CD4-positive, alpha-beta memory T cell (primary cell): ENCODE data around the gene UGT1A3. TPM values are rescaled to one million over a fixed set of nuclear protein-coding genes. Genes with fewer than 3 reads are reported as not detected.

Source experiments
- CTCF ChIA-PET: fragments of 350-600 bp; sonication (Branson Sonifier 250); formaldehyde crosslinking; loops from one replicate; lab custom pipeline; 2021; ENCODE audit warnings: inconsistent platforms; ENCODE audit not compliant: partially characterized antibody; lab: Charles Lee
- POLR2A ChIA-PET: fragments of 350-600 bp; sonication (Branson Sonifier 250); formaldehyde crosslinking; loops from one replicate; lab custom pipeline; 2021; ENCODE audit not compliant: partially characterized antibody; lab: Charles Lee
- DNase-seq, 5 donors: peaks; one replicate each; pipeline versions ENCODE4 v3.0.0 to v3.0.0-alpha.2; 2020 to 2022; ENCODE audit warnings: mixed read lengths in 1 of 5
- H3K27ac ChIP-seq: one replicate; pipeline ENCODE4 v1.7.0; 2013; ENCODE audit warnings: low read depth, low read length
- H3K27me3 ChIP-seq: 2 replicates; pipeline ENCODE4 v1.7.0; 2013; ENCODE audit warnings: mild to moderate bottlenecking, low read length, moderate library complexity; ENCODE audit not compliant: insufficient read depth
- H3K36me3 ChIP-seq: 2 replicates; pipeline ENCODE4 v1.7.0; 2013; ENCODE audit warnings: mild to moderate bottlenecking, low read length, moderate library complexity; ENCODE audit not compliant: insufficient read depth
- H3K4me1 ChIP-seq: 2 replicates; pipeline ENCODE4 v1.7.0; 2013; ENCODE audit warnings: mild to moderate bottlenecking, low read length, moderate library complexity; ENCODE audit not compliant: insufficient read depth
- H3K4me3 ChIP-seq, 2 donors: one replicate each; pipeline ENCODE4 v1.7.0; 2013; ENCODE audit warnings: low read length in 2 of 2, mild to moderate bottlenecking in 1 of 2
- H3K9me3 ChIP-seq, 2 donors: one replicate each; pipeline ENCODE4 v1.7.0; 2013; ENCODE audit warnings: low read length in 2 of 2, control low read depth in 1 of 2; ENCODE audit not compliant: control insufficient read depth in 1 of 2
- H3K27ac Mint-ChIP-seq, 7 donors: one replicate each; pipeline ENCODE4 v1.8.0; 2020 to 2021; ENCODE audit warnings: mixed read lengths in 7 of 7, mild to moderate bottlenecking in 6 of 7, inconsistent platforms in 3 of 7, moderate library complexity in 3 of 7
- H3K27me3 Mint-ChIP-seq, 2 donors: one replicate each; pipeline ENCODE4 v1.8.0; 2020 to 2021; ENCODE audit warnings: mixed read lengths in 2 of 2
- H3K36me3 Mint-ChIP-seq, 2 donors: one replicate each; pipeline ENCODE4 v1.8.0; 2020 to 2021; ENCODE audit warnings: mixed read lengths in 2 of 2, inconsistent platforms in 1 of 2, mild to moderate bottlenecking in 1 of 2
- H3K4me1 Mint-ChIP-seq, 4 donors: one replicate each; pipeline ENCODE4 v1.8.0; 2020 to 2021; ENCODE audit warnings: mixed read lengths in 4 of 4, mild to moderate bottlenecking in 1 of 4
- H3K4me3 Mint-ChIP-seq, 8 donors: one replicate each; pipeline ENCODE4 v1.8.0; 2020 to 2021; ENCODE audit warnings: mixed read lengths in 8 of 8, mild to moderate bottlenecking in 7 of 8, moderate library complexity in 6 of 8, inconsistent platforms in 3 of 8
- H3K9me3 Mint-ChIP-seq, 8 donors: one replicate each; pipeline ENCODE4 v1.8.0; 2020 to 2021; ENCODE audit warnings: mixed read lengths in 8 of 8, mild to moderate bottlenecking in 5 of 8, inconsistent platforms in 3 of 8, moderate library complexity in 1 of 8
- intact Hi-C: fragments of 100-400 bp; cut with micrococcal nuclease; formaldehyde crosslinking; loops from one replicate; pipeline ENCODE4 v1.15.1; 2023
- polyA plus RNA-seq, 2 donors: library from polyadenylated mRNA; unstranded; fragments of 300-500 nt; fragmentation: Illumina TruSeq; gene quantifications; one replicate each; pipeline ENCODE4 v1.2.3, GENCODE V29; 2021
- total RNA-seq, 2 experiments: library from RNA; stranded (reverse); gene quantifications; one replicate each; pipeline ENCODE4 v1.2.3, GENCODE V29; 2021

UGT1A3 gene
- total and polyA plus RNA-seq, 4 experiments from 2014 or later, result not detected

GRCh38 chr2:233772153-233772552 is 43.3 kb downstream of the UGT1A3 start:
- ChIA-PET POLR2A (no interaction called here), CTCF (no interaction called here)
- no peak overlapping the region for H3K4me3 ChIP-seq
- DNase-seq, result no peak
- intact Hi-C loops, result no loop called here
- H3K36me3 Mint-ChIP-seq, result peaks cover 0 to 3% of the 10 kb centered on the region in 2 donors
- H3K4me3 Mint-ChIP-seq, result no peak overlapping the region
- no peak overlapping the region for H3K27ac Mint-ChIP-seq
- H3K27ac ChIP-seq, result no peak overlapping the region
- H3K36me3 ChIP-seq, result no peaks in the 10 kb centered on the region
- H3K27me3 ChIP-seq, result no peaks in the 10 kb centered on the region
- H3K9me3 ChIP-seq, result no peaks in the 10 kb centered on the region
- peaks cover 0 to 17% (median 9%) of the 10 kb centered on the region in 8 donors for H3K9me3 Mint-ChIP-seq
- H3K4me1 ChIP-seq, result no peaks in the 10 kb centered on the region
- peaks cover 10 to 23% of the 10 kb centered on the region in 2 donors for H3K27me3 Mint-ChIP-seq
- no peaks in the 10 kb centered on the region for H3K4me1 Mint-ChIP-seq

- intact Hi-C loops, result no loop called here
- H3K27me3 ChIP-seq, result no peaks in the 10 kb centered on the region
- no peaks in the 10 kb centered on the region for H3K4me1 Mint-ChIP-seq
- H3K36me3 ChIP-seq, result no peaks in the 10 kb centered on the region
- peaks cover 10 to 21% of the 10 kb centered on the region in 2 donors for H3K27me3 Mint-ChIP-seq
- H3K27ac ChIP-seq, result no peak overlapping the region
- ChIA-PET POLR2A (no interaction called here), CTCF (no interaction called here)
- H3K36me3 Mint-ChIP-seq, result peaks cover 0 to 3% of the 10 kb centered on the region in 2 donors
- H3K4me3 Mint-ChIP-seq, result no peak overlapping the region
- H3K4me3 ChIP-seq, result no peak overlapping the region
- peaks cover 0 to 21% (median 10%) of the 10 kb centered on the region in 8 donors for H3K9me3 Mint-ChIP-seq
- H3K9me3 ChIP-seq, result no peaks in the 10 kb centered on the region
- no peaks in the 10 kb centered on the region for H3K4me1 ChIP-seq
- no peak overlapping the region for H3K27ac Mint-ChIP-seq
- no peak for DNase-seq
Observed at GRCh38 chr2:233772583-233772982, 43.7 kb downstream of the UGT1A3 start.

DNA sequence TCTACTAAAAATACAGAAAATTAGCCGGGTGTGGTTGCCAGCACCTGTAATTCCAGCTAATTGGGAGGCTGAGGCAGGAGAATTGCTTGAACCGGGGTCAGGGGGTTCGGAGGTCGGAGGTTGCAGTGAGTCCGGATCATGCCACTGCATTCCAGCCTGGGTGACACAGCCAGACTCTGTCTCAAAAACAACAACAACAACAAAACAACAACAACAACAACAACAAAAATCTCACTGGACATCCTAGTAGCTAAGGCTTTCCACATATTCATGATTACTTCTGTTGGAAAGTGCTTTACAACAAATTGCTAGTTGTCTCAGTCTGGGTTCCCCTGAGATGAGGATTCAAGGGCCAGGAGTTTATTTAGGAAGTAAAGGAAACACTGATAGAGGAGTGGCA is 45.0 kb downstream of the UGT1A3 start:
- POLR2A ChIA-PET, result no interaction called here
- H3K4me1 Mint-ChIP-seq, result no peaks in the 10 kb centered on the region
- DNase-seq, result no peak
- no peaks in the 10 kb centered on the region for H3K9me3 ChIP-seq
- H3K4me3 Mint-ChIP-seq, result no peak overlapping the region
- peaks cover 0 to 7% of the 10 kb centered on the region in 2 donors for H3K36me3 Mint-ChIP-seq
- H3K4me1 ChIP-seq, result no peaks in the 10 kb centered on the region
- no peaks in the 10 kb centered on the region for H3K36me3 ChIP-seq
- intact Hi-C loops, result no loop called here
- no peak overlapping the region for H3K27ac ChIP-seq
- CTCF ChIA-PET, result no interaction called here
- H3K27me3 ChIP-seq, result no peaks in the 10 kb centered on the region
- peaks cover 6 to 26% of the 10 kb centered on the region in 2 donors for H3K27me3 Mint-ChIP-seq
- H3K4me3 ChIP-seq, result no peak overlapping the region
- no peak overlapping the region for H3K27ac Mint-ChIP-seq
- H3K9me3 Mint-ChIP-seq, result peaks cover 0 to 25% (median 10%) of the 10 kb centered on the region in 8 donors

GRCh38 chr2:233775414-233775813 is 46.6 kb downstream of the UGT1A3 start:
- Histone ChIP-seq H3K4me3 (no peak overlapping the region), H3K27ac (no peak overlapping the region), H3K36me3 (no peaks in the 10 kb centered on the region), H3K4me1 (no peaks in the 10 kb centered on the region), H3K9me3 (no peaks in the 10 kb centered on the region), H3K27me3 (no peaks in the 10 kb centered on the region)
- no peak for DNase-seq
- POLR2A ChIA-PET, result no interaction called here
- peaks cover 0 to 25% (median 10%) of the 10 kb centered on the region in 8 donors for H3K9me3 Mint-ChIP-seq
- no peaks in the 10 kb centered on the region for H3K4me1 Mint-ChIP-seq
- H3K36me3 Mint-ChIP-seq, result peaks cover 0 to 7% of the 10 kb centered on the region in 2 donors
- no peak overlapping the region for H3K4me3 Mint-ChIP-seq
- intact Hi-C loops, result no loop called here
- H3K27me3 Mint-ChIP-seq, result peaks cover 9 to 27% of the 10 kb centered on the region in 2 donors
- H3K27ac Mint-ChIP-seq, result no peak overlapping the region
- CTCF ChIA-PET, result no interaction called here

DNA sequence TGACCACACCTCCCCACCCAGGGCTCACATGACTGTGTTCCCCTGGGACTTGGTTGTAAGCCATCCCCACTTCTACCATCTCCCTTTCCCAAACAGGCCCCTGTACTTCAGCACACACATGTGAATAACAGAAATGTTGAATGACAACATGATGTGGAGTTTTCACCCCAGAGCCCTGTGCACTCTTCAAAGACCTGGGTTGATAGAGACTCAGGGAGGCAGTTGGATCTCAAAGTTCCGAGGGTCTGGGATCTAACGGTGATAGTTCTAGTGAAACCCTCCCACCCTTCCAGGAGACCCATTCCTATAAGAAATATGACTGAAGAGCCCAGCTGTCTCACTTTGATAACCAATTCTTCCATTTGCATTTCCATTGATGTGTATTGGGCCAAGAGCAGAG is 49.2 kb downstream of the UGT1A3 start, which contains the start of gene MROH2A:
Gene MROH2A (plus strand): TSS at position 301 of the 400 bp plus-strand sequence. CDS start 1,029 bp downstream, outside the sequence.
- Mint-ChIP-seq H3K27me3 (peaks cover 13 to 24% of the 10 kb centered on the region in 2 donors), H3K9me3 (peaks cover 3 to 31% (median 10%) of the 10 kb centered on the region in 8 donors), H3K4me1 (peaks cover 0 to 2% (median 0%) of the 10 kb centered on the region in 4 donors), H3K36me3 (peaks cover 0 to 7% of the 10 kb centered on the region in 2 donors), H3K27ac (no peak within 1 kb of the TSS), H3K4me3 (no peak within 1 kb of the TSS)
- no peak within 1 kb of the TSS for H3K27ac ChIP-seq
- no peaks in the 10 kb centered on the region for H3K36me3 ChIP-seq
- no peaks in the 10 kb centered on the region for H3K9me3 ChIP-seq
- intact Hi-C loops, result no loop called here
- H3K4me1 ChIP-seq, result no peaks in the 10 kb centered on the region
- H3K4me3 ChIP-seq, result no peak within 1 kb of the TSS
- no peaks in the 10 kb centered on the region for H3K27me3 ChIP-seq
- CTCF ChIA-PET, result no interaction called here
- POLR2A ChIA-PET, result no interaction called here
- DNase-seq, result no peak

DNA sequence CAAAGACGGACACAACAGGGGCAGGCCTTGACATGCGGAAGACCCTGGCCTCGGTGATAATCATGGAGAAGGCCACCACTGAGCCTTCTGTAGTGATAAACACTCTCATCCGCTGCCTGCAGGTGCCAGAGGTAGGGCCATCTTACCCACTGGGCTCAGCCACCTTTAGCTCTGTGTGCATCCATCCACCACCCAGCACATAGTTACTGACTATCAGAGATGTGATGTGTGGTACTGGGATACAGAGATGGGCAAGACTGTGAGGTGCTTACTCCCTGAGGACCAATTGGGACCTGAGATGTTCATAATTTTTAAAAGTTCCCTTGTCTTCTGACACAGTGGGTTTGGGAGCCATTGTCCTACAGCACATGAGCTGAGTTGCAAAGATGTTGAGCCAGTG is 50.9 kb downstream of the UGT1A3 start:
- H3K36me3 Mint-ChIP-seq, result peaks cover 0 to 7% of the 10 kb centered on the region in 2 donors
- Histone ChIP-seq H3K9me3 (no peaks in the 10 kb centered on the region), H3K4me3 (no peak overlapping the region), H3K27ac (no peak overlapping the region), H3K27me3 (no peaks in the 10 kb centered on the region), H3K4me1 (no peaks in the 10 kb centered on the region), H3K36me3 (no peaks in the 10 kb centered on the region)
- peaks cover 0 to 2% (median 0%) of the 10 kb centered on the region in 4 donors for H3K4me1 Mint-ChIP-seq
- no peak overlapping the region for H3K27ac Mint-ChIP-seq
- peaks cover 3 to 31% (median 10%) of the 10 kb centered on the region in 8 donors for H3K9me3 Mint-ChIP-seq
- peaks cover 17 to 24% of the 10 kb centered on the region in 2 donors for H3K27me3 Mint-ChIP-seq
- ChIA-PET CTCF (no interaction called here), POLR2A (no interaction called here)
- H3K4me3 Mint-ChIP-seq, result no peak overlapping the region
- no peak for DNase-seq
- intact Hi-C loops, result no loop called here

DNA sequence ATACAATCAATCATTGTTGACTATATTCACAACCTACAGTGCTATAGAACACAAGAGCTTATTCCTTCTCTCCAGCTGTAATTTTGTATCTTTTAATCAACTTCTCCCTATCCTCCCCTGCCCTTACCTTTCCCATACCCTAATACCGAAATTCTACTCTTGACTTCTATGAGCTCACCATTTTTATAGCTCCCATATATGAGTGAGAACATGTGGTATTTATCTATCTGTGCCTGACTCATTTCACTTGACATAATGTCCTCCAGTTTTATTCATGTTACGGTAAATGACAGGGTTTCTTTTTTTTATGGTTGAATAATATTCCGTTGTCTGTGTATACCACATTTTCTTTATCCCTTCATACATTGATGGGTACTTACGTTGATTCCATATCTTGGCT is 51.9 kb downstream of the UGT1A3 start:
- H3K36me3 Mint-ChIP-seq, result peaks cover 0 to 6% of the 10 kb centered on the region in 2 donors
- POLR2A ChIA-PET, result no interaction called here

More for the DNA sequence above, 51.9 kb downstream of the UGT1A3 start:
- no peaks in the 10 kb centered on the region for H3K9me3 ChIP-seq
- CTCF ChIA-PET, result no interaction called here
- no peaks in the 10 kb centered on the region for H3K36me3 ChIP-seq
- Mint-ChIP-seq H3K27me3 (peaks cover 19 to 21% of the 10 kb centered on the region in 2 donors), H3K9me3 (peaks cover 2 to 25% (median 10%) of the 10 kb centered on the region in 8 donors), H3K27ac (no peak overlapping the region), H3K4me3 (no peak overlapping the region), H3K4me1 (peaks cover 0 to 2% (median 0%) of the 10 kb centered on the region in 4 donors)
- no peak overlapping the region for H3K4me3 ChIP-seq
- H3K27ac ChIP-seq, result no peak overlapping the region
- no peaks in the 10 kb centered on the region for H3K4me1 ChIP-seq
- no peak for DNase-seq
- intact Hi-C loops, result no loop called here
- H3K27me3 ChIP-seq, result no peaks in the 10 kb centered on the region
